Loucy (cell line): ENCODE results near the gene GAREM1.

Experiments used
- H2AFZ ChIP-seq: fragments of 200-600 bp; sonication (generic); 2 replicates; pipeline ENCODE4 v1.6.0; 2016; ENCODE audit warnings: antibody characterized with exemption, mild to moderate bottlenecking, low read length, moderate library complexity
- H3F3A ChIP-seq: fragments of 200-600 bp; 2 replicates; pipeline ENCODE4 v1.6.0; 2016; ENCODE audit warnings: antibody characterized with exemption, low read depth, mild to moderate bottlenecking
- H3K27me3 ChIP-seq: fragments of 200-600 bp; sonication (generic); 2 replicates; pipeline ENCODE4 v1.6.1; 2014; ENCODE audit warnings: low read length, mild to moderate bottlenecking; ENCODE audit not compliant: insufficient read depth, poor library complexity, severe bottlenecking
- H3K36me3 ChIP-seq: fragments of 200-600 bp; sonication (generic); 2 replicates; pipeline ENCODE4 v1.6.1; 2016; ENCODE audit warnings: low read length; ENCODE audit not compliant: insufficient read depth
- H3K4me1 ChIP-seq: fragments of 200-600 bp; sonication (generic); 2 replicates; pipeline ENCODE4 v1.5.1; 2014; ENCODE audit warnings: low read length, mild to moderate bottlenecking; ENCODE audit not compliant: insufficient read depth, poor library complexity, severe bottlenecking
- H3K4me2 ChIP-seq: fragments of 200-600 bp; sonication (generic); 2 replicates; pipeline ENCODE4 v1.6.0; 2014; ENCODE audit warnings: antibody characterized with exemption, low read length, low read depth, mild to moderate bottlenecking; ENCODE audit not compliant: poor library complexity, severe bottlenecking
- H3K4me3 ChIP-seq: fragments of 200-600 bp; sonication (generic); 2 replicates; pipeline ENCODE4 v1.5.1; 2014; ENCODE audit warnings: low read length, mild to moderate bottlenecking, mixed read lengths; ENCODE audit not compliant: poor library complexity, severe bottlenecking
- H3K79me2 ChIP-seq: fragments of 200-600 bp; sonication (generic); 2 replicates; pipeline ENCODE4 v1.6.1; 2014; ENCODE audit warnings: low read length; ENCODE audit not compliant: insufficient read depth
- H3K9ac ChIP-seq: fragments of 200-600 bp; sonication (generic); 2 replicates; pipeline ENCODE4 v1.6.0; 2014; ENCODE audit warnings: mild to moderate bottlenecking, low read depth, low read length, moderate library complexity; ENCODE audit not compliant: poor library complexity, severe bottlenecking
- H3K9me2 ChIP-seq: fragments of 200-600 bp; sonication (generic); replicated peaks from 2 replicates; pipeline ENCODE4 v1.6.1; 2016; ENCODE audit warnings: low read depth, low read length, mixed read lengths
- H3K9me3 ChIP-seq: fragments of 200-600 bp; sonication (generic); 2 replicates; pipeline ENCODE4 v1.6.1; 2014; ENCODE audit warnings: mild to moderate bottlenecking, antibody characterized with exemption, low read length, low read depth; ENCODE audit not compliant: insufficient read depth
- H4K20me1 ChIP-seq: fragments of 200-600 bp; sonication (generic); 2 replicates; pipeline ENCODE4 v1.6.0; 2014; ENCODE audit warnings: antibody characterized with exemption, low read length, mild to moderate bottlenecking; ENCODE audit not compliant: insufficient read depth, poor library complexity, severe bottlenecking
- EZH2phosphoT487 ChIP-seq: fragments of 200-600 bp; IDR thresholded peaks from 2 replicates; pipeline ENCODE4 v1.6.1; 2018; ENCODE audit warnings: antibody characterized with exemption, mild to moderate bottlenecking, moderate library complexity, borderline replicate concordance
- TF ChIP-seq, protein P1 (sequence below): fragments of 200-600 bp; sonication (generic); conservative IDR thresholded peaks from 2 replicates; pipeline ENCODE4 v1.5.1; 2014; ENCODE audit warnings: mild to moderate bottlenecking, antibody characterized with exemption, low read length

The GAREM1 gene

GRCh38 chr18:32386471-32386870, 84.2 kb downstream of the GAREM1 start:
- H3K36me3 ChIP-seq = no peaks in the 10 kb centered on the region
- H3K4me3 ChIP-seq = no peak overlapping the region
- H3K9me3 ChIP-seq = no peaks in the 10 kb centered on the region
- H3F3A ChIP-seq = no peaks in the 10 kb centered on the region
- H3K9ac ChIP-seq = no peak overlapping the region
- no peaks in the 10 kb centered on the region for H3K4me1 ChIP-seq
- no peaks in the 10 kb centered on the region for H3K27me3 ChIP-seq
- no peaks in the 10 kb centered on the region for H3K79me2 ChIP-seq
- TF ChIP-seq, protein P1, sequence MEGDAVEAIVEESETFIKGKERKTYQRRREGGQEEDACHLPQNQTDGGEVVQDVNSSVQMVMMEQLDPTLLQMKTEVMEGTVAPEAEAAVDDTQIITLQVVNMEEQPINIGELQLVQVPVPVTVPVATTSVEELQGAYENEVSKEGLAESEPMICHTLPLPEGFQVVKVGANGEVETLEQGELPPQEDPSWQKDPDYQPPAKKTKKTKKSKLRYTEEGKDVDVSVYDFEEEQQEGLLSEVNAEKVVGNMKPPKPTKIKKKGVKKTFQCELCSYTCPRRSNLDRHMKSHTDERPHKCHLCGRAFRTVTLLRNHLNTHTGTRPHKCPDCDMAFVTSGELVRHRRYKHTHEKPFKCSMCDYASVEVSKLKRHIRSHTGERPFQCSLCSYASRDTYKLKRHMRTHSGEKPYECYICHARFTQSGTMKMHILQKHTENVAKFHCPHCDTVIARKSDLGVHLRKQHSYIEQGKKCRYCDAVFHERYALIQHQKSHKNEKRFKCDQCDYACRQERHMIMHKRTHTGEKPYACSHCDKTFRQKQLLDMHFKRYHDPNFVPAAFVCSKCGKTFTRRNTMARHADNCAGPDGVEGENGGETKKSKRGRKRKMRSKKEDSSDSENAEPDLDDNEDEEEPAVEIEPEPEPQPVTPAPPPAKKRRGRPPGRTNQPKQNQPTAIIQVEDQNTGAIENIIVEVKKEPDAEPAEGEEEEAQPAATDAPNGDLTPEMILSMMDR = no peak
- no peak for TF ChIP-seq EZH2phosphoT487
- H4K20me1 ChIP-seq = no peaks in the 10 kb centered on the region
- H3K9me2 ChIP-seq = no peaks in the 10 kb centered on the region
- no peak overlapping the region for H3K4me2 ChIP-seq
- H2AFZ ChIP-seq = no peak overlapping the region

DNA sequence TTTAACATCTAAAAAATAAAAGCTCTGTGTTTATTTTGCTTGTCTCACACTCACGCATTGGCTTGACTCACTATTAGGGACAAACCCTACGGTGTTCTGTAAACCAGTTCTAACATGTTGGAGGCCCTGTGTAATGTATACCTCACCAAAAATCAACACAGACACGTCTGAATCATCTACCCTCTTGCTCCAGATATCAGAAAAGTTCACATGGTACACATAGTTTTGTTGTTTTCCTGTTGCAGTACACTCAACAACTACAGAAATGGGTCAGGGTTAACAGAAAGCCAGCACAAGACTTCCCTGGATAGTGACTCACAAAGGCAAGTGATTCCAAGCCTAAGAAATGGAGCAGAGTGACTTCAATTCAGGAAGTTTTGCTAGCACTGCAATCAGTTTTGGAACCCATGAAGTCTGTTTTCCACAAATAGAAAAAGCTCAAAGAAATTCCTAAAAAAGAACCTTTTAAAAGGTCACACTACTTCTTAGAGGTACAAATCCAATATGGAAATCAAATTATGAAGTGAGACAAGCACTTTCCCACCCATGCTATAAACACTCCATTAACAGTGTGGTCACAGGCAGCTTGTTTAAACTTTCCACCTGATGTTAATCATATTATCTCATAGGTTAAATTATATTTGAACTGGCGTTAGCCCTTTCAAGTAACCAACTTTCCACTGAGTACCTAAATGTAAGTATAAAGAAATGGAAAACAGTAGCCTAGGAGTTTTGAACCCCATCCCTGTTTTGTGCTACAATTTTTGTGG, 87.4 kb downstream of the GAREM1 start:
- no peaks in the 10 kb centered on the region for H3K36me3 ChIP-seq
- H3K9me3 ChIP-seq = no peaks in the 10 kb centered on the region
- no peaks in the 10 kb centered on the region for H3K27me3 ChIP-seq
- no peak overlapping the region for H2AFZ ChIP-seq
- no peak overlapping the region for H3K9ac ChIP-seq
- no peak overlapping the region for H3K4me3 ChIP-seq
- H4K20me1 ChIP-seq = no peaks in the 10 kb centered on the region
- H3K4me2 ChIP-seq = no peak overlapping the region
- no peaks in the 10 kb centered on the region for H3F3A ChIP-seq
- no peaks in the 10 kb centered on the region for H3K9me2 ChIP-seq
- H3K79me2 ChIP-seq = no peaks in the 10 kb centered on the region
- H3K4me1 ChIP-seq = no peaks in the 10 kb centered on the region
- TF ChIP-seq, protein P1 = no peak
- no peak for TF ChIP-seq EZH2phosphoT487

DNA sequence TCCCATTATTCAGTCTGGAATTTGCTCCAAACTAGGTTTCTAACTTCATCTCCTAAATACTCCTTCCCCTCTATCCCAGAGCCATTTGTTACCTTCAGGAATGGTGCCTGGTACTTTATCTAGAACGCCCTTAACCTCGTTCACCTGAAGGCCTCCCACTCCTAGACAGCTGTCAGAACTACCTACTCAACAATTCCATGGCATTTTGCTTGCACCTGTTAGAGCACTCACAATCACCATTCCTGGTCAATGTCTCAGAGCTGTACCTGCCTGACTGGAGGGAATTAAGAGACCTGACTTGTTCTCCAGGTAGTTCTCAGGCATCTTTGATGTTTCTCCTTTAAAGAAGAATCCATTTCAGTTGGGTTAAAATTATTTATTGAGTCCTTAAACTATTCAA, 88.9 kb downstream of the GAREM1 start:
- Histone ChIP-seq H3F3A (no peaks in the 10 kb centered on the region), H3K4me3 (no peak overlapping the region), H3K27me3 (no peaks in the 10 kb centered on the region), H3K79me2 (no peaks in the 10 kb centered on the region), H2AFZ (no peak overlapping the region), H4K20me1 (no peaks in the 10 kb centered on the region), H3K9ac (no peak overlapping the region), H3K9me3 (no peaks in the 10 kb centered on the region), H3K9me2 (no peaks in the 10 kb centered on the region), H3K36me3 (no peaks in the 10 kb centered on the region), H3K4me2 (no peak overlapping the region), H3K4me1 (no peaks in the 10 kb centered on the region)
- no peak for TF ChIP-seq EZH2phosphoT487
- TF ChIP-seq, protein P1 = no peak
